C4-2B (cell line): ENCODE measurements around the gene SYNDIG1.

Experiments
- ZFX ChIP-seq: fragments of 450-650 bp; IDR thresholded peaks from 2 replicates; pipeline ENCODE4 v1.6.1; 2017
- TF ChIP-seq, protein P1 (sequence below): fragments of 450-650 bp; conservative IDR thresholded peaks from 2 replicates; pipeline ENCODE4 v1.5.1; 2017; ENCODE audit warnings: mild to moderate bottlenecking

DNA sequence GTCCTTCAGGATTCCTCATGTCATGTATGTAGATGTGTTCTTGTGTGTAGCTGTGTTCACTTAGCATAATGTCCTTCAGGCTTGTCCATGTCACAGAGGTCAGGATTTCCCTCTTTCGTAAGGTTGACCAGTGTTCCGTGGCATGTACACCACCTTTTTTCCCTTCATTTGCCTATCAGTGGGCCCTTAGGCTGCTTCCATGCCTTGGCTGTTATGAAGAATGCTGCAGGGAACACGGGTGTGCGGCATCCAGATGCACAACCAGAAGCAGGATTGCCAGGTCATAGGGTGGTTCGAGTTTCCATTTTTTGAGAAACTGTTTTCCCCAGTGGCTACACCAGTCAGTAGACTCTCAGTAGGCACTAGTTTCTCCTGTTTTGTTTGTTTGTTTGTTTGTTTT, 29.2 kb downstream of the SYNDIG1 start:
- TF ChIP-seq, protein P1, sequence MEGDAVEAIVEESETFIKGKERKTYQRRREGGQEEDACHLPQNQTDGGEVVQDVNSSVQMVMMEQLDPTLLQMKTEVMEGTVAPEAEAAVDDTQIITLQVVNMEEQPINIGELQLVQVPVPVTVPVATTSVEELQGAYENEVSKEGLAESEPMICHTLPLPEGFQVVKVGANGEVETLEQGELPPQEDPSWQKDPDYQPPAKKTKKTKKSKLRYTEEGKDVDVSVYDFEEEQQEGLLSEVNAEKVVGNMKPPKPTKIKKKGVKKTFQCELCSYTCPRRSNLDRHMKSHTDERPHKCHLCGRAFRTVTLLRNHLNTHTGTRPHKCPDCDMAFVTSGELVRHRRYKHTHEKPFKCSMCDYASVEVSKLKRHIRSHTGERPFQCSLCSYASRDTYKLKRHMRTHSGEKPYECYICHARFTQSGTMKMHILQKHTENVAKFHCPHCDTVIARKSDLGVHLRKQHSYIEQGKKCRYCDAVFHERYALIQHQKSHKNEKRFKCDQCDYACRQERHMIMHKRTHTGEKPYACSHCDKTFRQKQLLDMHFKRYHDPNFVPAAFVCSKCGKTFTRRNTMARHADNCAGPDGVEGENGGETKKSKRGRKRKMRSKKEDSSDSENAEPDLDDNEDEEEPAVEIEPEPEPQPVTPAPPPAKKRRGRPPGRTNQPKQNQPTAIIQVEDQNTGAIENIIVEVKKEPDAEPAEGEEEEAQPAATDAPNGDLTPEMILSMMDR: no peak
- no peak for TF ChIP-seq ZFX
